ENCODE data around the gene CDV3.
"Not testable (repeated sequence)": the region's sequence is repeated elsewhere in the genome, so short reads cannot be mapped to it uniquely, and the experiment has no call there.

CDV3 gene, protein sequence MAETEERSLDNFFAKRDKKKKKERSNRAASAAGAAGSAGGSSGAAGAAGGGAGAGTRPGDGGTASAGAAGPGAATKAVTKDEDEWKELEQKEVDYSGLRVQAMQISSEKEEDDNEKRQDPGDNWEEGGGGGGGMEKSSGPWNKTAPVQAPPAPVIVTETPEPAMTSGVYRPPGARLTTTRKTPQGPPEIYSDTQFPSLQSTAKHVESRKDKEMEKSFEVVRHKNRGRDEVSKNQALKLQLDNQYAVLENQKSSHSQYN

DNA sequence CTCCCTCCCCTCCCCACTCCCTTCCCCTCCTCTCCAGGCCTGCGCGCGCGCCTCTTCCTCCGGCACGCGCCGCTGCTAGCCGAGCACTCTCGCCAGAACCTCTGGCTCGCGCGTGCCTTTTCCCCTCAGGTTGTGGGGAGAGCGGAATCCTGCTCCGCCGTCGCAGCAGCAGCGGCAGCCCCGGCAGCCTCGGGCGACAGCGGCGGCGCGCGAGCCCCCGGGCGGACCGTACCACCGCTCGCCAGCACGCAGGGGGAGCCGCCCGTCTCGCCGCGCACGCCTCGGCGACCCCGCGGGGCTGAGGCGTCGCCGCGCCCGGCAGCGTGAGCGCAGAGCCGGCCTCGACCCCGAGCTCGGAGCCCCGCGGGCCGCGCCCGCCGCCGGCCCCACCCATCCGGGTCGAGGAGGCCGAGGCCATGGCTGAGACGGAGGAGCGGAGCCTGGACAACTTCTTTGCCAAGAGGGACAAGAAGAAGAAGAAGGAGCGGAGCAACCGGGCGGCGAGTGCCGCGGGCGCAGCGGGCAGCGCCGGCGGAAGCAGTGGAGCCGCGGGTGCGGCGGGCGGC lies at the start of gene CDV3:
CDV3 (plus strand) TSS at position 58 of the 566 bp plus-strand sequence; CDS start at position 417, 359 bp downstream.
- DNase-seq (ENCODE audit: low read depth in 3 of 3), result no peak

DNA sequence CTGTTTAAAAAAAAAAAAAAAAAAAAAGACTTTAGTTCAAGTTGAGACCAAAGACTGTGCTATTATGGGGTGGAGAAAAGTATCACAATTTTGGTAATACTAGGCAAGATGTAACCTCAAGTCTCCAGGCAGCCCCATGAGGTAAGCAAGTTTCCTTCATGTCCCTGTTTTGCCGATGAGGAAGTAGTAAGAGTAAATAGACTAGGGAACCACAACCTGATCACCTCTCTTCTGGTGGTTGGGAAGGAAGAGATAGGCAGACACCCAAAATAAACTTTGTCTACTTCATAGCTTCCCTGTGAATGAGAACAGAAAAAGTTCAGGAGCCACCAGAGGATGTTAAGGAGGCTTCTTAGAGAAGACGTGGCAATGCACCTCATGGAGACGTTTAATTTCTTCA lies 49.7 kb upstream of the CDV3 start:
- not testable (repeated sequence) for DNase-seq (ENCODE audit: low read depth in 3 of 3)

DNA sequence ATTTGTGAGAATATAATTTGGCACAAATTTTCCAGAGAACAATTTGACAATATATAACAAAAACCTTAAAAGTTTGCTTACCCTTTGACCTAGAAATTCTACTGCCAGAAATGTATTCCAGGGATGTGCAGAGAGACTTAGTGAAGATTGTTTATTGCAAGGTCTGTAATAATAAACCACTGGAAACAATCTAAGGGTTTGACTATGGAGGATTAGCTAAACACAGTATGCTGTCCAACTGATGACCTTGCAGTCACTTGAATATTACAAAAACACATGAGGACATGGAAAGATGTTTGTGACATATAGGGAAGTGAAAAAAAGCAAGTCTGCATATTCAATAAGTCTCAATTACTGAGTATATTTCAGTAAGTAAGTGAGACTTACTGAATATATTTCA lies 48.1 kb upstream of the CDV3 start:
- DNase-seq (ENCODE audit: low read depth in 3 of 3), result no peak

DNA sequence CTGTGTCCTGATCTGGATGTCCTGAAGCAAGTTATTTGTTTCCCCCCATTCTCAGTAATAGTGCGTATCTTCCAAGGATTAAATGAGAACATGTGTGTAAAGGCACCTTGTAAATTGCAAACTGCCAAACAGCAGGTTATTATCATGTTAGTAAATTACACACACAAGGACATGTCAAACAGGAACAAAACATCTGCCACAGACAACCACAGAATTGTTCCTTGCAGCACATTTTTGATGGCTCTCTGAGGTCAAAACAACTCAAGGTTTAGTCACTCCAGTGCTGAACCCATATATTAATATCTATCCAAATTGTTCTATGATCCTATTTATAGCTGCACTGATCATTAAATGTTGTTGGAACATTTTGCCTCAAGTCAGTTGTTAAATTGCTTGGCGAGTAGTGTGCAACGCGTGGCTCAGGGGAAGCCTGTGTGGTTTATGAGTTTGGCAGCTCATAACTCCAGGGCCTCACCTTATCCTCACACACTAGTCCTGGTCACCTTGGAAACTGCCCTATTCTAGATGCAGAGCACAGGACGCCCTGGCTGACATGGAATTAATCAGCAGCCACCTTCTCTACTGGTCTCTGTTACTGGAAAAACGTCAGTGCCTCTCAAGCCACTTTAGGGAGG lies 46.3 kb upstream of the CDV3 start:
- no peak for DNase-seq (ENCODE audit: low read depth in 3 of 3)

DNA sequence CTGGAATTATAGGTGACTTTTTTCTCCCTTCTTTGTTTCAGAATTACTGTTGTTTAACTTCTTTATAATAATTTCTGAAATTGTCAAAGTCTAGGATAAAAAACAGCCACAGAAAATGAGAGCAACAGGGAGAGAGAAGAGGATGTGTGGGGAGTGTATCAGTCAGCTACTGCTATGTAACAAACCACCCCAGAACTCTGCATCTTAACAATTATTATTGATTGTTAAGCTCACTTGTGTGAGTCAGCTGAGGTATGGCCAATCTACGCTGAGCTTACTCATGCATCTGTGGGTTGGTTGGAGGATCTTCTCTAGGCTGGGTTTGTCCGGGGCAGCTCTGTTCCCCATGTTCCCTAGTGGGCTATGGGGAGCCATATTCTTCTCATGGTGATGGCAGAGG lies 43.7 kb upstream of the CDV3 start:
- no peak for DNase-seq (ENCODE audit: low read depth in 3 of 3)

DNA sequence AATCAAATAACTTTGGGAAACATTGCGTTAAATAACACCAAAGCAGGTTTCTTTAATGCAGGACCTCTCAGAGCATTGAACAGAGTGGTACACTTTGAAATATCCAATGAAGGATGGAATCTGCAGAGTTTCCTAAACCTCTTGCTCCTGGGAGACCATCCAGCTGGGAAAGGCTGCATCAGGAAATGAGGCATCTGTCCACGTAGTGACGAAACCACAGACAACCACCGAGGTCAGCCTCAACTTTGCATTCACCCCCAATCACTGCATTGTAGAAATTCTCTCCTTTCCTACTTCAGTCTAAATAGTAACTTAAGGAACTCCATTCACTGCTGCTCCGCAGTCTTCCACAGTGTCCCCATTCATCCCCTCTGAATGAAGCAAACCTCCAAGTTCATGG lies 41.5 kb upstream of the CDV3 start:
- no peak for DNase-seq (ENCODE audit: low read depth in 3 of 3)

DNA sequence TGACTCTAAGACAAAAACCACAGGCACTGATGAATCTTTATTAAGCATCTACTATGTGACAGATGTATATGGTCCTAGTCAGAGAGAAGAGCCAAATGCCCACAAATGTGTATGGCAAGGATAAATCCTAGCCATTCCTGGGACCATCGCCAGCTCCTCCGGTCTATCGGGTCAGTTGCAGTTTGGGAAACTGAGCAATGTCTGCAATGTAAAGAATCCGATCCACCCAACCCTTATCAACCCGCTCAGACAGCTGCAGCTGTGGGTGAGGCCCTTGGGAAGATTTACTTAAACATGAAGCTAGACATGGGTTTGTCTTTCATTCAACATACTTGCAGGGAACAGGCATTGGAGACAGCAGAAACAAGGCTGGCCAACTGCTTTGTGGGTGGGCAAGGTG lies 40.5 kb upstream of the CDV3 start:
- no peak for DNase-seq (ENCODE audit: low read depth in 3 of 3)

DNA sequence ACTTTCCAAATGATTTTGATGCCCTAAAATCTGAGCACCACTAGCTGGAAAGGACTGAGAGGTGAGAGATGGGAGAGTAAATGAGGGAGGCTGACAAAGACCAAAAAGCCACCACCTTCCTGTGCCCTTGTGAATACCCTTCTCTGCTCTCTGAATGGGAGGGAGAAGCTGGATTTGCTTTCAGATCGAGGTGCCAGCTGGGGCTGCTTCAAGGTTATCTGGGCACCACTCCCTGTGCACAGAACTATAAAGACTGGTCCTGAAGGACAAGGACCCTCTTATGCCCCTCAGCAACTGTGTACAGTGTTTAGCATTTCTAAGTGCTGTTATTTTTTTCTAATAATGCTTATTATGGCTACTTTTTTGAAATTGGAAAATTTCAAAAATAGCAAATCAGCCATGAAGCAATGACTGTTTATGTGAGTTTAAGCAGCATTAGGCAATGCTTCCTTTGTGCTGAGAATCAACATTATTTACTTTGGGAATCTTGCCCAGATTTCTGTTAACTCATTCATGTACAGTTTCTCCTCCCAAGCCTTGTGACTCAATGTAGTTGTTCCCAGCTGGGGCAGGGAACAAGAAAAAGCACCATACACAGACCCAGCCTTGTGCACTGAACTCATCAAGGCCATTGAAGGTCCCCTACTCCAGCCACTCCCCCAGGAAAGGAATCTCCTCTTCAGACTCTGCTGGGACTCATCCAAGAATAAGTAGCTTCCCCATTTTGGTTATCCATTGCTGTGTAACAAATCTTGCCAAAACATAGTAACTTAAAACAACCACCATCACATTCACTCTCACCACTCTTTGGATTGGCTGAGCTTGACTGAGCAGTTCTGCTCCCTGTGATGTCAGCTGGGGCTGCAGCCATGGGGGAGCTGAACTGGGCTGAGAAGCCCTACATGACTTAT lies 37.3 kb upstream of the CDV3 start:
- no peak for DNase-seq (ENCODE audit: low read depth in 3 of 3)

DNA sequence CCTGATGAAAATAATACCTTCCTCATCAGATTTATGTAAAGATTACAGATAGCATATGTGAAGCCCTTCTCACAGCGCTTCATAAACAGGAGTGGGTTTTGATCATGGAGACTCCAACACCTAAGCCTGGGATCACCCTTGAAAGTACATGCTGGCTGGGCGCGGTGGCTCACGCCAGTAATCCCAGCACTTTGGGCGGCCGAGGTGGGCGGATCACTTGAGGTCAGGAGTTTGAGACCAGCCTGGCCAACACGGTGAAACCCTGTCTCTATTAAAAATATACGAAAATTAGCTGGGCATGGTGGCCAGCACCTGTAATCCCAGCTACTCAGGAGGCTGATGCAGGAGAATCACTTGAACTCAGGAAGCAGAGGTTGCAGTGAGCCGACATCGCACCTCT lies 36.4 kb upstream of the CDV3 start:
- not testable (repeated sequence) for DNase-seq (ENCODE audit: low read depth in 3 of 3)

DNA sequence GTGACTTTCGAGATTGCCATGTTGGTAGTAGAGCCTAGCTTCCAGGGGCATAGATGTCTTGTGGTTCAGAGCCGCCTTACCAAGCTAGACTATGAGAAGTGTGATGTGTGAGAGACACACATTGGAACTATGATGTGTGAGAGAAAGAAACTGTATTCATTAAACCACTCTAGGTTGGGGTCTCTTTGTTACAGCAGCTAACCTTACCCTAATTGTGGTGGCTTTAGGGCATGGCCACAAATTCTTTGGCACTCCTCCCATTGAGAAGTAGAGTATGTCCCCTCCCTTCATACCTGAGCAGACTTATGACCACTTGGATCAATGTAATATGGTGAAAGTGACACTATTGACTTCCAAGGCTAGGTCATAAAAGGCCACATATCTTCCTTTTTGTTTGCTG lies 35.3 kb upstream of the CDV3 start:
- no peak for DNase-seq (ENCODE audit: low read depth in 3 of 3)

DNA sequence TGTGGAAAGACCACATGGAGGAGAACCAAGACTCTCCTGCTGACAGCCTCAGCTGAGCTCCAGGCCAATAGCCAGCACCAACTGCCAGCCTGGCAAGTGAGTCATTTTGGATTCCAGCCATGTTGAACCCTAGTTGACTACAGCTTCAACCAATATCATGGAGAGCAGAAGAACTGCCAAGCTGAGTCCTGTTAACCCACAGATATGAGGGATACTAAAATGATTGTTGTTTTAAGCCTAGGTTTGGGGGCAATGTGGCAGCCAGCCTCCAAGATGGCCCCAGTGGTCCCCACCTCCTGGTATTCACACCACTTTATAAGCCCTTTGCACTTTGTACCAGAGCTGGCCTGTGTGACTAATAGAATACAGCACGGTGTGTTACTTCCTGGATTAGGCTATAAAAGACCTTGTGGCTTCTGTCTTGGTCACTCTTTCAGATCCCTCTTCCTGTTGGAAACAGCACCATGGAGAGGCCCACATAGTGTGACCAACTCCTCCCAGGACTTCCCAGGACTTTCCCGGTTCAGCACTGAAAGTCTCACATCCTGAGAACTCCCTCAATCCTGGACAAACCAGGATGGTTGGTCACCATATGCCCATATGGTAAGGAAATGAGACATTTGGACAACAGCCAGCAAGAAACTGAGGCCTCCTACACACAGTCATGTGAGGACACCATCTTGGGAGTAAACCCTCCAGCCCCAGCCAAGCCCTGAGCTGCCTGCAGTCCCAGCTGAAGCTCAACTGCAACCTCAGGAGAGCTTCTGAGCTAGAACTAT lies 32.4 kb upstream of the CDV3 start:
- DNase-seq (ENCODE audit: low read depth in 3 of 3), result no peak

DNA sequence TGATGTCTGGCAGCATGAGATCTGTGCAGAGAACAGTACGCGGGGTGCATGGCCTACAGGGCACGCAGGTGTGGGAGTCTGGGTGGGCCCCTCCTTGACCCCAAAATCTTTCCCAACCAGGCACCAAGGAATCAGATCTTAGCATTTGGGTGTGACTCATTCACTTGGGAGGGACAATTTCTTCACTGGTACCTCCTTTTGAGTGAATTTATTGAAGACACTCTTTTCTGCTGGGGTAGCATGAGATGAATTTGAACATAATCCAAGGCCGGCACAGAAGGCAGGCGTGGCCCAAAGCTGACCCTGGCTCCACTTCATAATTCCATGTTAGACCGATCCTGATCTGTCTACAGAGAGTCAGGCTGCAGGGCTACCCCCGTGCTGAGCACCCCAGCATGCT lies 30.6 kb upstream of the CDV3 start:
- no peak for DNase-seq (ENCODE audit: low read depth in 3 of 3)

DNA sequence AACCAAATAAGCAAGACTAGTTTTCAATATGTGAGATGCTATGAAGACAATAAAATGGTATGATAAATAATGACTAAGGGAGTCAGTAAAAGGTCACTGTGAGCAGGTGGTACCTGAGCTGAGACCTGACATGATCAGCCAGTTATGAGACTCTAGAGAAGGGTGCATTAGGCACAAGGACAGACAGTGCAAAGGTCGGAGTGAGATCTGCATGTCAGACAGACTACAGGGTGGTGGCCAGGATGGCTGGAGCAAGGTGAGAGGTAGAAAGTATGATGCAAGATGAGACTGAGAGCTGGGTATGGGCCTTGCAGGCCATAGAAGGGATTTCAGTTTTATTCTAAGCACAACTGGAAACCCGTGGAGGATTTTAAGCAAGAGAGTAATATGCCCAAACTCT lies 28.5 kb upstream of the CDV3 start:
- not testable (repeated sequence) for DNase-seq (ENCODE audit: low read depth in 3 of 3)

DNA sequence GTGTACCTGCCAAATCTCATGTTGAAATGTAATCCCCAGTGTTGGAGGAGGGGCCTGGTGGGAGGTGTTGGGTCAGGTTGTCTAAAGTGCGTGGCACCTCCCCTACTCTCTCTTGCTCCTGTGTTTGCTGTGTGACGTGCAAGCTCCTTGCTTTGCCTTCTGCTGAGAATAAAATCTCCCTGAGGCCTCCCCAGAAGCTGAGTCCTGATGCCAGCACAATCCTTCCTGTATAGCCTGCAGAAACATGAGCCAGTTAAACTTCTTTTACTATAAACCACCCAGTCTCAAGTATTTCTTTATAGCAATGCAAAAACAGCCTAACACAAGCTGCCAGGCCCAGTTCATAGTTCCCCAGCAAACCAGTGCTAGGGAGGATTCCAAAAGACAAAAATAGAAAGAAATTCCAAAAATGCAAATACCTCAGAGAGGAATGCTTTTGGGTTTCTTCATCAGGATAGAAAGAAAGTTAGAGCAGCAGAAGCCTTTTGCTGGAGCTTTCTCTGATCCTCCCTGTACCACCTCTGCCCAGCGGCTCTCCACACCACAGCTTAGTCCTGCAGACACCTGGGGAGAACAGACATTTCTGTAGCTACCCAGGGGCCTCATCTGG lies 25.9 kb upstream of the CDV3 start:
- DNase-seq (ENCODE audit: low read depth in 3 of 3), result no peak

DNA sequence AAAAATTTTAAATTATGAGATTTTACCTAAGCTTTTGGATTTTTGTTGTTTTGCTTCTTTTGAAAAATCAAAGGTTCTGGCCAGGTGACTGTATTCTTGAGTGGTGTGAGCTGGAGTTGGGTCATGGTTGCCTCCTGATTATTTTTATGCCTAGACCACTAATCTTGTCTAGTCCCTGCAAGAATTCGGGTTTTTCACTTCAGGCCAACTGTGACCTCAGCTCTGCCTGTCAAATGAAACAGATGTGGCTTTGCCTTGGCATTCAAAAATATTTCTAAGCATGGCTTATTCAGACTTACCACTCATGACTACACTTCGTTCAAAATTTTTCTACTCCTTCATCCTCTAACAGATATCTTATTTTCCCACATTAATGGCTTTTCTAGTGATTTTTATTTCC lies 25.4 kb upstream of the CDV3 start:
- DNase-seq (ENCODE audit: low read depth in 3 of 3), result no peak

DNA sequence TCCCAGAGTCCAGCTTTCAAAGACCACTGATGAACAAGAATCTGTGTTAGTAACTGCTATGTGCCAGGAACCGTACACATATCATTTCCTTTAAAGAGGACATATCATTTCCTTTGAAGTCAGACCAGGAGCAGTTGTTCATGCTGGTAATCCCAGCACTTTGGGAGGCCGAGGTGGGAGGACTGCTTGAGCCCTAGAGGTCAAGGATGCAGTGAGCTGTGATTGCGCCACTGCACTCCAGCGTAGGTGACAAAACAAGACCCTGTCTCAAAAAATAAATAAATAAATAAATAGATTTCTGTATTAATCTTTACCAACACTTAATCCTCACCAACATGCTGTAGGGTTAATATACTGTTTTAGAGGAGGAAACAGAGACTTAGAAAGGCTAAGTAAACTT lies 23.9 kb upstream of the CDV3 start:
- no peak for DNase-seq (ENCODE audit: low read depth in 3 of 3)

DNA sequence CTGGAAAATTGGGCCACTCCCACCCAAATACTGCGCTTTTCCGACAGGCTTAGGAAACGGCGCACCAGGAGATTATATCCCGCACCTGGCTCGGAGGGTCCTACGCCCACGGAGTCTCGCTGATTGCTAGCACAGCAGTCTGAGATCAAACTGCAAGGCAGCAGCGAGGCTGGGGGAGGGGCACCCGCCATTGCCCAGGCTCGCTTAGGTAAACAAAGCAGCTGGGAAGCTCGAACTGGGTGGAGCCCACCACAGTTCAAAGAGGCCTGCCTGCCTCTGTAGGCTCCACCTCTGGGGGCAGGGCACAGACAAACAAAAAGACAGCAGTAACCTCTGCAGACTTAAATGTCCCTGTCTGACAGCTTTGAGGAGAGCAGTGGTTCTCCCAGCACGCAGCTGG lies 21.9 kb upstream of the CDV3 start:
- DNase-seq (ENCODE audit: low read depth in 3 of 3), result not testable (repeated sequence)

DNA sequence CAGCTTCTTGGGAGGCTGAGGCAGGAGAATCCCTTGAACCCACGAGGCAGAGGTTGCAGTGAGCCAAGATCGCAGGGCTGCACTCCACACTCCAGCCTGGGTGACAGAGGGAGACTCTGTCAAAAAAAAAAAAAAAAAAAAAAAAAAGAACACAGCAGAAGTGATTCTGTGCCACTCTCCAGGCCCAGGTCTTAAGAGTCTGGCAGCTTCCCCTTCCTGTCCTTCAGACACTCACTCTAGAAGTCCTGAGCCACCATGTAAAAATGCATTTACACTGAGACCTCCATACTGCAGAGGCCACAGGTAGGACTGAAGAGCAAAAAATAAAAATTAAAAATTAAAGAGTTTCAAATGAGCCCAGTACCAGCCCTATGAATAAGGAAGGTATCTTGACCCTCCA lies 11.8 kb upstream of the CDV3 start:
- no peak for DNase-seq (ENCODE audit: low read depth in 3 of 3)

DNA sequence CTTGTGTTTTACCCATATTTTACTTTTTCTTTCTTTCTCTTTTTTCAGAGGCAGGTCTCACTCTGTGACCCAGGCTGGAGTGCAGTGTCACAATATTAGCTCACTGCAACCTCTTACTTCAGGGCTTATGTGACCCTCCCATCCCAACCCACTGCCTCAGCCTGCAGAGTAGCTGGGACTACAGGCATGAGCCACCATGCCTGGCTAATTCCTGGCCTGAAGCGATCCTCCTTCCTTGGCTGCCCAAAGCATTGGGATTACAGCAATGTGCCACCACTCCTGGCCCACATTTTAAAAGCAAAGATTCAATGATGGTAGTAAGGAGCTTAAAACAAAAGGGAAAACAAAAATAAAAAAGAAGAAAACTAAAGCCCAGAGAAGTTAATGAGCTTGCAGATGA lies 11.1 kb upstream of the CDV3 start:
- DNase-seq (ENCODE audit: low read depth in 3 of 3), result no peak

DNA sequence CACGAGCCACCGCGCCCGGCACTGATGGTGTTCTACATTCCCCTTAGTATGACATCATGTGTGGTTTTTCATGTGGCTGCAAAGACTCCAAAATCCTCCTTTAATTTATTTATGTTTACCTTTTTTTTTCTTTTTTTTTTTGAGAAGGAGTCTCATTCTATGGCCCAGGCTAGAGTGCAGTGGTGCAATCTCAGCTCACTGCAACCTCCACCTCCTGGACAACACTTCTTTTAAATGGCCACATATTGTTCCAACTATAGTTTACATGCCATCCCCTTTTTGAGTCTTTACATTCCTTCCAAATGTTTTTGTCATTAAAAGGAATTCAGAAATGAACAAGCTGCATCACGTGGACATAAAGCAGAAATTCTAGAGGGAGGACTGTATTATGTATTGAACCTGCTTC lies 10.3 kb upstream of the CDV3 start:
- DNase-seq (ENCODE audit: low read depth in 3 of 3), result no peak

DNA sequence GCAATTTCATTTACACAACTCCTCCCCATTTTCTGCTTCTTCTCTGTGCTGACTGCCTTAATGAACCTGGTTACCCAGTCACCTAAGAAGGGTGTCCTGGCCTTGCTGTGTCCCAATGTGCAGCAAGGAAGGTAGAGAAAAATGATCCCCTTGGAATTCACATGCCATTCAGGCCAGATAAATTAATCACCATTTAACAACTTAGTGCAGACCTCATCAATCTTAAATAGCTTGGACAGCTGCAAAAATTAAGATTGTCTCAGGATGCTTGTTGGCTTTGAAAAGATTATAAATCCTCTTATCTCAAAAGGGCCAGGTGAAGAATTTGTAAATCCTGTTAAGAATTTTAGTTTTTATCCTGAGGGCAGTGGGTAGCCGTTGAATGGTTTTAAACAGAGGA lies 9.7 kb upstream of the CDV3 start:
- DNase-seq (ENCODE audit: low read depth in 3 of 3), result no peak

Data from stimulated activated CD4-positive, alpha-beta T cell treated with anti-CD3 and anti-CD28 coated beads, TNF-alpha, amount 100 ng/mL, for 4 hours (primary cell).